Activated naive CD8-positive, alpha-beta T cell (primary cell): Measurements from ENCODE around the gene AGAP1.
"Not testable (repeated sequence)": the region's sequence is repeated elsewhere in the genome, so short reads cannot be mapped to it uniquely, and the experiment has no call there.

Experiments used
- H3K27ac Mint-ChIP-seq: one replicate; pipeline ENCODE4 v1.8.0; 2021; ENCODE audit warnings: mixed read lengths
- H3K27me3 Mint-ChIP-seq: one replicate; pipeline ENCODE4 v1.8.0; 2021; ENCODE audit warnings: mixed read lengths
- H3K36me3 Mint-ChIP-seq: one replicate; pipeline ENCODE4 v1.8.0; 2021; ENCODE audit warnings: mixed read lengths
- H3K4me1 Mint-ChIP-seq: one replicate; pipeline ENCODE4 v1.8.0; 2021; ENCODE audit warnings: low read depth, mixed read lengths
- H3K4me3 Mint-ChIP-seq: one replicate; pipeline ENCODE4 v1.8.0; 2021; ENCODE audit warnings: mild to moderate bottlenecking, mixed read lengths
- H3K9me3 Mint-ChIP-seq: one replicate; pipeline ENCODE4 v1.8.0; 2021; ENCODE audit warnings: low read depth, mixed read lengths

The AGAP1 gene

GRCh38 chr2:235598532-235599531, 105.0 kb downstream of the AGAP1 start:
- peaks cover 3% of the 10 kb centered on the region for H3K9me3 Mint-ChIP-seq
- H3K27me3 Mint-ChIP-seq: no peaks in the 10 kb centered on the region
- H3K27ac Mint-ChIP-seq: no peak overlapping the region
- H3K4me3 Mint-ChIP-seq: no peak overlapping the region
- no peaks in the 10 kb centered on the region for H3K36me3 Mint-ChIP-seq
- H3K4me1 Mint-ChIP-seq: no peaks in the 10 kb centered on the region

GRCh38 chr2:235599596-235600338, 105.9 kb downstream of the AGAP1 start:
- Mint-ChIP-seq H3K27me3 (no peaks in the 10 kb centered on the region), H3K36me3 (no peaks in the 10 kb centered on the region), H3K27ac (no peak overlapping the region), H3K9me3 (peaks cover 3% of the 10 kb centered on the region), H3K4me1 (no peaks in the 10 kb centered on the region), H3K4me3 (no peak overlapping the region)

GRCh38 chr2:235600406-235600805, 106.6 kb downstream of the AGAP1 start:
- H3K9me3 Mint-ChIP-seq: peaks cover 3% of the 10 kb centered on the region
- no peaks in the 10 kb centered on the region for H3K4me1 Mint-ChIP-seq
- H3K27me3 Mint-ChIP-seq: peaks cover 1% of the 10 kb centered on the region
- no peak overlapping the region for H3K27ac Mint-ChIP-seq
- no peak overlapping the region for H3K4me3 Mint-ChIP-seq
- no peaks in the 10 kb centered on the region for H3K36me3 Mint-ChIP-seq

GRCh38 chr2:235600926-235601325, 107.1 kb downstream of the AGAP1 start:
- Mint-ChIP-seq H3K27ac (no peak overlapping the region), H3K9me3 (peaks cover 3% of the 10 kb centered on the region), H3K4me1 (no peaks in the 10 kb centered on the region), H3K36me3 (no peaks in the 10 kb centered on the region), H3K4me3 (no peak overlapping the region), H3K27me3 (peaks cover 2% of the 10 kb centered on the region)

- Mint-ChIP-seq H3K36me3 (no peaks in the 10 kb centered on the region), H3K9me3 (peaks cover 3% of the 10 kb centered on the region), H3K27me3 (peaks cover 2% of the 10 kb centered on the region), H3K4me1 (no peaks in the 10 kb centered on the region), H3K27ac (no peak overlapping the region), H3K4me3 (no peak overlapping the region)
Observed at GRCh38 chr2:235601960-235602704, 108.3 kb downstream of the AGAP1 start.

GRCh38 chr2:235602971-235603370, 109.1 kb downstream of the AGAP1 start:
- not testable (repeated sequence) for H3K27ac Mint-ChIP-seq, H3K4me3 Mint-ChIP-seq, H3K27me3 Mint-ChIP-seq, H3K4me1 Mint-ChIP-seq, H3K9me3 Mint-ChIP-seq, H3K36me3 Mint-ChIP-seq

GRCh38 chr2:235603659-235604058, 109.8 kb downstream of the AGAP1 start:
- H3K27me3 Mint-ChIP-seq: peaks cover 4% of the 10 kb centered on the region
- no peaks in the 10 kb centered on the region for H3K4me1 Mint-ChIP-seq
- H3K4me3 Mint-ChIP-seq: no peak overlapping the region
- H3K36me3 Mint-ChIP-seq: no peaks in the 10 kb centered on the region
- H3K9me3 Mint-ChIP-seq: peaks cover 3% of the 10 kb centered on the region
- no peak overlapping the region for H3K27ac Mint-ChIP-seq

- no peak overlapping the region for H3K4me3 Mint-ChIP-seq
- peaks cover 3% of the 10 kb centered on the region for H3K9me3 Mint-ChIP-seq
- H3K27ac Mint-ChIP-seq: no peak overlapping the region
- H3K36me3 Mint-ChIP-seq: no peaks in the 10 kb centered on the region
- H3K4me1 Mint-ChIP-seq: no peaks in the 10 kb centered on the region
- peaks cover 5% of the 10 kb centered on the region for H3K27me3 Mint-ChIP-seq
Observed at GRCh38 chr2:235605312-235606003, 111.6 kb downstream of the AGAP1 start.

GRCh38 chr2:235606004-235606715, 112.3 kb downstream of the AGAP1 start:
- H3K27ac Mint-ChIP-seq: no peak overlapping the region

GRCh38 chr2:235607546-235608199, 113.8 kb downstream of the AGAP1 start:
- Mint-ChIP-seq H3K27ac (no peak overlapping the region), H3K4me1 (no peaks in the 10 kb centered on the region), H3K4me3 (no peak overlapping the region), H3K9me3 (peaks cover 3% of the 10 kb centered on the region), H3K27me3 (peaks cover 8% of the 10 kb centered on the region), H3K36me3 (no peaks in the 10 kb centered on the region)

More at GRCh38 chr2:235606004-235606715, 112.3 kb downstream of the AGAP1 start:
- H3K4me1 Mint-ChIP-seq: no peaks in the 10 kb centered on the region
- H3K36me3 Mint-ChIP-seq: no peaks in the 10 kb centered on the region
- peaks cover 3% of the 10 kb centered on the region for H3K9me3 Mint-ChIP-seq
- peaks cover 6% of the 10 kb centered on the region for H3K27me3 Mint-ChIP-seq
- no peak overlapping the region for H3K4me3 Mint-ChIP-seq

GRCh38 chr2:235608200-235608887, 114.5 kb downstream of the AGAP1 start:
- H3K4me1 Mint-ChIP-seq: no peaks in the 10 kb centered on the region
- H3K36me3 Mint-ChIP-seq: no peaks in the 10 kb centered on the region
- H3K27me3 Mint-ChIP-seq: peaks cover 8% of the 10 kb centered on the region
- H3K9me3 Mint-ChIP-seq: no peaks in the 10 kb centered on the region
- H3K27ac Mint-ChIP-seq: no peak overlapping the region
- no peak overlapping the region for H3K4me3 Mint-ChIP-seq

- Mint-ChIP-seq H3K4me1 (peaks cover 2% of the 10 kb centered on the region), H3K27ac (no peak overlapping the region), H3K9me3 (no peaks in the 10 kb centered on the region), H3K4me3 (no peak overlapping the region), H3K36me3 (no peaks in the 10 kb centered on the region), H3K27me3 (peaks cover 8% of the 10 kb centered on the region)
Observed at GRCh38 chr2:235609321-235609720, 115.5 kb downstream of the AGAP1 start.

- H3K27me3 Mint-ChIP-seq: peaks cover 8% of the 10 kb centered on the region
- H3K4me1 Mint-ChIP-seq: peaks cover 2% of the 10 kb centered on the region
- H3K9me3 Mint-ChIP-seq: no peaks in the 10 kb centered on the region
- no peak overlapping the region for H3K4me3 Mint-ChIP-seq
- H3K27ac Mint-ChIP-seq: no peak overlapping the region
- H3K36me3 Mint-ChIP-seq: no peaks in the 10 kb centered on the region
Observed at GRCh38 chr2:235609746-235610145, 115.9 kb downstream of the AGAP1 start.
